ENCODE measurements around the gene ZNF407.
"Not testable (repeated sequence)": the region's sequence is repeated elsewhere in the genome, so short reads cannot be mapped to it uniquely, and the experiment has no call there.

Gene ZNF407

DNA sequence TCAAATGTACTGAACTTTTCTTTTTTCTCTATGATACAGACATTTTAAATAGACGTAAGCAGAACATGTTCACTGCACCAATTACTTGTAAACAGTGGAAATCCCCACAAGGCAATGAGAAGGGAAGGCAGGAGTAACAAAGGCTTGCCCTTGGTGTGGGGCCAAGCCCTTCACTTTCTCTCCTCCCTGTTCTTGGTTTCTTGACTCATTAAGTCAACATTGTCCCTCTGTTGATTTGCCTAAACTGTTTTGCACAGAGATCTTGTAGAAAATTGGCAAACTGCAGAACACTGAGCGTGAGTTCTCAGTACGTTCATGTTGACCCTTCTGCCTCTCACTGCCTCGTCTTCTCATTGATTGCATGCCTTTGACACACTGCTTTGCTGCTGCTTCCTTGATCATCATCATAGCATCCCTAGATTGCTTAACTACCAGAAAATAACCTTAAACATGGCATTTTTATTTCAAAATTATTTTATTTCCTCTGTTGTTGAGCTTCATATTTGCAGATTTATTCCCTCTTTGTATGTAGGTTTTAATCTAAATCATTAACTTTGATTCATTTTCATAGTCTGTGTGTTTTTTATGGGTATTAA is 353.6 kb downstream of the ZNF407 start:
- DNase-seq (ENCODE audit: low read depth in 2 of 2, low spot score in 1 of 2): no peak

DNA sequence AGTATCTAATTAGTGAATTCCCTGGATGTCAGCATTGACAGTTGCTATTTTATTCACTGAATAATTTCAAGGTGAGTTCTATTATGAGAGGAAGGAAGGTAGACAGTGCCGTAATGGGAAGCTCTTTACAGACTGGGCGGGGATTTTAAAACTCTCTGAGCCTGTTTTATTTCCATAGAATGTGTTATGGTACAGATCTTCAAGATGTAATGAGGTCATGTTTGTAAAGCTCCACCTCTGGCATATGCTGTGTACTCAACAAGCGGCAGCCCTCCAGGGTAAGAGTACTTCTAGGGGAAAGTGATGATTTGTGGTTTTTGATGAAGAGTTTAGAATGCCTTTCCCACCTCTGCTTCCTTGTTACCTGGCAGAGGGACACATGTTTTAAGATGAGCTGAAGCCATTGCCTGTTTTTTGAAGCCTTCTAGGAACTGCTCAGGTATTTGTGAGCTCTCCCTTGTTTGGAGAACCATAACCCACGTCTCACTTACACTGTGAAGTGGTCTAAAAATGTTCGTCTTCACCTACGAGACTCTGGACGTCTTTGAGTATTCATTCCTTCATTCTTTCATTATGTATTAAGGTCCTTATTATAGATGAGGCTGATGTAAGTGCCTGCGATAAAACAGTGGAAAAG is 360.0 kb downstream of the ZNF407 start:
- DNase-seq (ENCODE audit: low read depth in 2 of 2, low spot score in 1 of 2): no peak

DNA sequence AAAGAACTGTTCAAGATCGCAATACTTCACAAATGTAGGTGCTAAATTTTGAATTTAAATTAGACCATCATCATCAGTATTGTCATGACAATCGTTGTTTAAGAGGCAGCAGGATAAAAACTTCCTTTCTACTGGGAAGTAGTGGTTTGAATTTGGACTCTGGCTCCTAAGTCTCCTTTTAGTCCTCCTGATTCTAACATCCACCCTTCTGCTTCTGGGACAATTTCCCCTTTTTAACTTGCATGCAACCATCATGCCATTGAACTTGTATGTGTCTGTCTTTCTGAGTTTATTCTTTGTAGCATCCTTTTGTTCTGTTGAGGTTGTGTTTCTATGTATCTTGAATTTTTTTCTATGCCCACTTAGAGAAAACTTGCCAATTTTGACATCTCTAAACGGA is 361.5 kb downstream of the ZNF407 start:
- no peak for DNase-seq (ENCODE audit: low read depth in 2 of 2, low spot score in 1 of 2)

GRCh38 chr18:74961596-74961995 is 363.9 kb downstream of the ZNF407 start:
- DNase-seq (ENCODE audit: low read depth in 2 of 2, low spot score in 1 of 2): no peak

GRCh38 chr18:74963820-74964446 is 366.3 kb downstream of the ZNF407 start:
- no peak for DNase-seq (ENCODE audit: low read depth in 2 of 2, low spot score in 1 of 2)

DNA sequence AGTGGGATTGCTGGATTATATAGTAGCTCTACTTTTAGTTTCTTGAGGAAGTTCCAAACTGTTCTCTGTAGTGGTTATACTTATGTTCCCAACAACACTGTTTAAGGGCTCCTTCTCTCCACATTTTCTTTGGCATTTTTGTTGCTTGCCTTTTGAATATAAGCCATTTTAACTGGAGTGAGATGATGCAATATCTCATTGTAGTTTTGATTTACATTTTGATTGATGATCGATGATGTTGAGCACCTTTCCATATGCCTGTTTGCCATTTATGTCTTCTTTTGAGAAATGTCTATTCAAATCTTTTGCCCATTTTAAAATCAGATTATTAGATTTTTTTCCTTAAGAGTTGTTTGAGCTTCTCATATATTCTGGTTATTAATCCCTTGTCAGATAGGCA is 368.0 kb downstream of the ZNF407 start:
- no peak for DNase-seq (ENCODE audit: low read depth in 2 of 2, low spot score in 1 of 2)

GRCh38 chr18:74967438-74967837 is 369.8 kb downstream of the ZNF407 start:
- no peak for DNase-seq (ENCODE audit: low read depth in 2 of 2, low spot score in 1 of 2)

DNA sequence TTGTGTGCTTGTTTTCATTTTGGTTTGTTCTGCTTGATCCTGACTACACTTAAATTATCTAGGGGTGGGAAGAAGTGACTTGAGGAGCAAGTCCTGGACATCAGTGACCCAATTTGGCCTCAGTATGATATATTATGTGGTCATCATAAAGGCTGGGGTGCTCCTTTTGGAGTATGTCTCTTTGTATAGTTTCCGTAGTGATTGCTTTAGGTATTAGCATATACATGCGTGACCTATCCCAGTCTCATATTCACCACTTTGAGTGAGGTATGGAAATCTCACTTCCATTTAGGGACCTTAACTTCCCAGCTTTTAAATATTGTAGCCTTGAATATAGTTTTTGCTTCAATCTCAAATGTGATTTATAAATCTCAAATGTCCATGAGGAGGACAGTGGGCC is 370.3 kb downstream of the ZNF407 start:
- DNase-seq (ENCODE audit: low read depth in 2 of 2, low spot score in 1 of 2): no peak

DNA sequence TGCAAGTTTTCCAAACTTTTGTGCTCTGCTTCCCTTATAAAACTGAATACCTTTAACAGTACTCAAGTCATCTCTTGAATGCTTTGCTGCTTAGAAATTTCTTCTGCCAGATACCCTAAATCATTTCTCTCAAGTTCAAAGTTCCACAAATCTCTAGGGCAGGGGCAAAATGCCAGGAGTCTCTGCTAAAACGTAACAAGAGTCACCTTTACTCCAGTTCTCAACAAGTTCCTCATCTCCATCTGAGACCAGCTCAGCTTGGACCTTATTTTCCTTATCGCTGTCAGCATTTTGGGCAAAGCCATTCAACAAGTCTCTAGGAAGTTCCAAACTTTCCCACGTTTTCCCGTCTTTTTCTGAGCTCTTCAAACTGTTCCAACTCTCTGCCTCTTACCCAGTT is 373.7 kb downstream of the ZNF407 start:
- DNase-seq (ENCODE audit: low read depth in 2 of 2, low spot score in 1 of 2): not testable (repeated sequence)

DNA sequence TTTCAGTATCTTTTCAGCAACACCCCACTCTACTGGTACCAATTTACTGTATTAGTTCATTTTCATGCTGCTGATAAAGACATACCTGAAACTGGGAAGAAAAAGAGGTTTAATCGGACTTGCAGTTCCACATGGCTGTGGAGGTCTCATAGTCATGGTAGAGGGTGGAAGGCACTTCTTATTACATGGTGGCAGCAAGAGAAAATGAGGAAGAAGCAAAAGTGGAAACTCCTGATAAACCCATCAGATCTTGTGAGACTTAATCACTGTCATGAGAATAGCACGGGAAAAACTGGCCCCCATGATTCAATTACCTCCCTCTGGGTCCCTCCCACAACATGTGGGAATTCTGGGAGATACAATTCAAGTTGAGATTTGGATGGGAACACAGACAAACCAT is 374.1 kb downstream of the ZNF407 start:
- DNase-seq (ENCODE audit: low read depth in 2 of 2, low spot score in 1 of 2): not testable (repeated sequence)

DNA sequence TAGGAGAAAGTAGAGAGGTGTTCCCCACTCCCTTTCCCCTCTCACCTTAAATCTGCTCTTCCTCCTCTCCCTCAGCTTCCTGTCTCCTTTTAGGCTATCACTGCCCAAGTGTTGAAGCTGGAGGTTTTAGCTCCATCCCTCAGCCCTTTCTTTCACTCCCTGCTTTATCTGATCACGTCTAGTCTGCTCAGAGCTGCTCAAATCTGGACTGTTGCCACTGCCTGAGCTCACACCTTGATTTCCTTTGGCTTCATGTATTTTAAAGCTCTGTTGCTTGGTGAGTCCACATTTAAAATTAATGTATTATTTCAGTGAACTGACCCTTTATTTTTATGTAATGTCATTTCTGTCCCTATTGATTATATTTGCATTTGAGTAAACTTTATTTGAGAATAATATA is 374.7 kb downstream of the ZNF407 start:
- no peak for DNase-seq (ENCODE audit: low read depth in 2 of 2, low spot score in 1 of 2)

- no peak for DNase-seq (ENCODE audit: low read depth in 2 of 2, low spot score in 1 of 2)
Measured at GRCh38 chr18:74975001-74975400, 377.3 kb downstream of the ZNF407 start.

GRCh38 chr18:74976331-74976909 is 378.8 kb downstream of the ZNF407 start:
- DNase-seq (ENCODE audit: low read depth in 2 of 2, low spot score in 1 of 2): no peak

DNA sequence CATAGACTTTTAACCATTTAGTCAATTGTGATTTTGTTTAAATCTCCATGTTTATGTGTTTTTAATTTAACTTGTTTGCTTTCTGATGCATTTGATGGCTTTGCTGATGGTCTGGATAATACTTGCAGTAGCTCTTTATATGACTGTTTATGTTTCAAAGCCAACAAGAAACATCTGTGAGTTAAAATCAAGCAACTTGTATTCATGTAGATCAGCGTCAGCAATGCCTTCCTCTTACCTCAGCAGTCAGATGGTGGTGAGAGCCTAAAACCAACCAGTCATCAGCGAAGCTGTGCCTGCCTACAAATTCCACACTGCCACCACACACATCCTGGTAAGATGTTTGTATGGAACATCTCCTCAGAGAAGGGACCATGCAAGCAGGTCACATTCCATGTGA is 379.4 kb downstream of the ZNF407 start:
- DNase-seq (ENCODE audit: low read depth in 2 of 2, low spot score in 1 of 2): no peak

DNA sequence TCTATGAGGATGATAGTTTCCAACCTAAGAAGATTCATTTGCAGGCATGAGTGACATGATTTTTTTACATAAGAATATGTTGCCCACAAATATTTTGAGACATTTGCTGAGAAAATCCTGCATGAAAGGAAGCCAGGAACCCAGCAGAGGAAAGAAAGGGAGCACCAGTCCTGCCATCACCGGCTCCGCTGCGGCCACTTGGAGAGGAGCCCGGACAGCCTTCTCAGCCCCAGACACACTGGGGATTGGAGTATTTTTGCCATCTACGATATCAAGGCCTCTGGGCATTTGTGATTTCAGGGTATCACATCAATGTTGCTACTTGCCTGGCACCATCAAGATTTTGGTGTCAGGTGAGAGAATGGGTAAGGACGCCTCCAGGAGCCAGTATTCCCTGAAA is 383.0 kb downstream of the ZNF407 start:
- DNase-seq (ENCODE audit: low read depth in 2 of 2, low spot score in 1 of 2): no peak

DNA sequence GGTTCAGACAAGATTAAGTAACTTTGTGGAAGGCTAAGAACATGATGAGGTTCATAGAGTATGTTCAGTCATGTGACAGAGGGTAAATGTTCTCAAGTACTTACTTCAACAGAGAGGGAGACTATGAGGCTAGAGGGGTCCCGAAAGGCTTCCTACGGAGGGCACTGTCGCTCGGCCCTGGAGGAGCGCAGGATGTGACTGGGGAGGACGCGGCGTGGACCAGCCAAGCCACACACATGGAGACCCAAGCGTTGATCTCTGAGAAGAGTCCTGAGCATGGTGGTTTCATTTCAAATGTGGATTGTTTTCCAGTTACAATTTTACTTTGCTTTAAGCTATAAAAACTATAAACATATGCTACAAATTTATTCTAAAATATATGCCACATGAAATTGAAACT is 383.8 kb downstream of the ZNF407 start:
- no peak for DNase-seq (ENCODE audit: low read depth in 2 of 2, low spot score in 1 of 2)

DNA sequence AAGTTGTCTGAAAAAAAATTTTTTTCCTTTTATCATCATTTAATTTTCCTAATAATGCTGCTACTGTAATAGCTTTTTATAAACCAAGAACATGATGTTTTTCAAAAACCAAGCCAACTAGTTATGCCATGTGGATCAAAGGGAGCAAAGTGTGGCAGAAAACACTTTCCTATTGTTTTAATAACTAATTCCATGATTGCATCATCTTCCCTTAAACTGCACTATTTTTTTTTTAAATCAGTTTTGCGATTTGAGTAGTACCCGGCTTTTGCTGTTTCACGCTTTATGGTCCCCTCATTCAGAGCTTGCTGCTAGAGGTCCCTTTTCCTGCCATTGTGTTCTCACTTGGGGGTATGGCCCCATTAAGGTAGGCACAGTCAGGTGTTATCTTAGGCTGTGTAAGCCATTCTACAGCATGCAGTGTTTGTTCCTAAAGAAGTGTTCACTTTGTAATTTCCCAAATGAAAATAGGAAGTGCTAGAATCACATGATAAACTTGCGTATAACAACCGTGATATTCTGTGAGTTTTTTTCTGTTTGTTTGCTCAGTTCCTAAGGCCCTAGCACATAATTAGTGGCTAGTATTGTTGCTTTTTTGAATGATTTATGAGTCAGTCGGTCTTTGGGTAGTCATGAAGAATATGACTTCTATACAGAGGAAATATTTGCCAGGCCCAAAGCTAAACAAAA is 385.4 kb downstream of the ZNF407 start:
- DNase-seq (ENCODE audit: low read depth in 2 of 2, low spot score in 1 of 2): no peak

GRCh38 chr18:74989134-74989533 is 391.5 kb downstream of the ZNF407 start:
- DNase-seq (ENCODE audit: low read depth in 2 of 2, low spot score in 1 of 2): no peak

- DNase-seq (ENCODE audit: low read depth in 2 of 2, low spot score in 1 of 2): no peak
Measured at GRCh38 chr18:74990563-74991081, 393.0 kb downstream of the ZNF407 start.

DNA sequence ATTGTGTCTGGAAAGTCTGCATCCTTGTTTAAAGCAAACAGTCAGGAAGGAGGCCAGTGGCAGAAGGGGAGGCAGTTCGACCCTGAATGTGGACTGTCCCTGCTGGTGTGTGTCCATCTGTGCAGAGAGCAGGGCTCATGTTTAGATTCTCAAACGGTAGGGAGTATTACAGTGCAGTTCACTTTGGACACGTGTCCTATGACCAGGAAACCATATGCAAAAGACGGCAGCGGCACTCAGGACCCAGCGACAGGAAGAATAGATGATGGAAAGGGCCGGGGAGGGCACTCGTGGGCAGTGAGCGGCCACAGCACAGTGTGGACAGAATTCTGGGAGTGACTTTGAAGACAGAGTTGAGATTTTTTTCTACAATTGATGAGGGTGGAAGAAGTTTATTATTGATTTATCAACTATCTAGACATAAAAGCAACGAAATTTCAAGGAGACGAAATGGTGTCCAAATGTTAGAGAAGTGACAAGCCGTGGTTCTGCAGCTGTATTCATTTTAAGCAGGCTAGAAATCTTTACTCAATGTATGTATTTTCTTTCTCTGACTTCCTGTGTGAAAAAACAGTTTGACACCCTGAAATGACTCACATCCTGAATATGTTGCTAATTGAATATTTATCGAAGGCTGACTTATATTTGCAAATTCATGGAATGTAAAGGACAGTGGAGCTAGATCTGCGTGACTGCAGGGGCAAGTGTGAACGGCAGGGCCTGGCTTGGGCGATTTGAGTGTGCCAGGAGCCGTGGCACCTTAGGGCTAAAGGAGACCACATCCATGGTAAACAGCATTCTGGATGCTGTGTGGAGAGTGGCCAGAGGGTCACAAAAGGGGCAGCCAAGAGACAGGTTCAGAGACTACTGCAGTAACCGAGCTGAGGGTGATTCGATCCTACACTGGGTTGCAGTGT is 397.1 kb downstream of the ZNF407 start:
- DNase-seq (ENCODE audit: low read depth in 2 of 2, low spot score in 1 of 2): no peak

GRCh38 chr18:74995419-74995736 is 397.7 kb downstream of the ZNF407 start:
- DNase-seq (ENCODE audit: low read depth in 2 of 2, low spot score in 1 of 2): no peak

Data from stimulated activated CD8-positive, alpha-beta memory T cell treated with anti-CD3 and anti-CD28 coated beads, Interleukin-4, amount 100 ng/mL, for 1 hour (primary cell).